Neural cell (in vitro differentiated cells): Measurements from ENCODE around the gene FMN2.

ENCODE experiments used
- EP300 ChIP-seq: fragments of 450-650 bp; conservative IDR thresholded peaks from 2 replicates; pipeline ENCODE4 v1.6.1; 2014; ENCODE audit warnings: antibody characterized with exemption, mild to moderate bottlenecking, moderate library complexity; ENCODE audit not compliant: poor library complexity, severe bottlenecking
- RAD21 ChIP-seq: fragments of 450-650 bp; conservative IDR thresholded peaks from 2 replicates; pipeline ENCODE4 v1.6.1; 2014; ENCODE audit warnings: antibody characterized with exemption, mild to moderate bottlenecking, moderate library complexity
- REST ChIP-seq: IDR thresholded peaks from 2 replicates; pipeline ENCODE4 v1.6.1; 2012; ENCODE audit warnings: borderline replicate concordance
- TF ChIP-seq, protein P1 (sequence below): fragments of 450-650 bp; IDR thresholded peaks from 2 replicates; pipeline ENCODE4 v1.5.1; 2014; ENCODE audit warnings: antibody characterized with exemption, mild to moderate bottlenecking, moderate library complexity; ENCODE audit not compliant: poor library complexity, severe bottlenecking

DNA sequence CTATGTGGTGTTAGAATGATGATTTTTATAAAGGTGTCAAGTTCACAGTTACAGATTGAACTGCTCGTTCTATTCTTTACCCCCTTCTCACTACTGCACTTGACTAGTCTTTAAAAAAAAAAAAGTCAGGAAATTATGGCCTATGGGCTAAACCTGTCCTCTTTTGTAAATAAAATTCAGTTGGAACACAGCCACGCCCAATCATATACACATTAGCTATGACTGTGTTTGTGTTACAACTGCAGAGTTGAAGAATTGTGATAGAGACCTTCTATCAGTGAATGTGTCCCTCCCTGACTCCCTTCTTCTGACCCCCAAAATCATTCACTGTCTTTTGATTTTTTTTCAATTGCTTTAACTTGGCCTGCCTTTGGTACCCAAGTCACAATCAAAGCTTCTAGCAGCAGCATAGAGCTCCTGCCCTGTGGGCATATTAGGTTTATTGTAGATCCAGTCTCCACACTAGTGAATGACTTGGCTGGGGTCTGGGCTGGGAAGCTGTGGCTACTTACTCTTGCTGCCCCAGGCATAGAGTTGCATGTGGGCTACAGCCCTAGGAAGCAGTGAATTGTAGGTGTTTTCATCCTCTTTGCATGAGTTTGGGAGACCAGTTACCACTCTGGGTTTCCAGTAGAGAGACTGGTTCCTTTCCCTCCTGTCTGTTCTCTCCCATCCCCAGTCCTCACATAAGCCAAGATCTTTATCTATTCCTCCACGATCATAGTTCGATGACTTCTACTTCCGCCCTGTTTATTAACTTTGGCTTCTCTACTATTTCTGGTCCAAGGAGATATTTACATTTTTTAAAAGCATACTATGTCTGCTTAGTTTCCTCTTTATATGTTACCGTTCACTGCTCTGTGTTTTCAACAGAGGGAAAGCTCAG is 249.9 kb downstream of the FMN2 start:
- no peak for TF ChIP-seq EP300
- no peak for TF ChIP-seq REST
- TF ChIP-seq, protein P1, sequence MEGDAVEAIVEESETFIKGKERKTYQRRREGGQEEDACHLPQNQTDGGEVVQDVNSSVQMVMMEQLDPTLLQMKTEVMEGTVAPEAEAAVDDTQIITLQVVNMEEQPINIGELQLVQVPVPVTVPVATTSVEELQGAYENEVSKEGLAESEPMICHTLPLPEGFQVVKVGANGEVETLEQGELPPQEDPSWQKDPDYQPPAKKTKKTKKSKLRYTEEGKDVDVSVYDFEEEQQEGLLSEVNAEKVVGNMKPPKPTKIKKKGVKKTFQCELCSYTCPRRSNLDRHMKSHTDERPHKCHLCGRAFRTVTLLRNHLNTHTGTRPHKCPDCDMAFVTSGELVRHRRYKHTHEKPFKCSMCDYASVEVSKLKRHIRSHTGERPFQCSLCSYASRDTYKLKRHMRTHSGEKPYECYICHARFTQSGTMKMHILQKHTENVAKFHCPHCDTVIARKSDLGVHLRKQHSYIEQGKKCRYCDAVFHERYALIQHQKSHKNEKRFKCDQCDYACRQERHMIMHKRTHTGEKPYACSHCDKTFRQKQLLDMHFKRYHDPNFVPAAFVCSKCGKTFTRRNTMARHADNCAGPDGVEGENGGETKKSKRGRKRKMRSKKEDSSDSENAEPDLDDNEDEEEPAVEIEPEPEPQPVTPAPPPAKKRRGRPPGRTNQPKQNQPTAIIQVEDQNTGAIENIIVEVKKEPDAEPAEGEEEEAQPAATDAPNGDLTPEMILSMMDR: no peak
- no peak for TF ChIP-seq RAD21
